Right ventricle myocardium superior (tissue), 1 donor: ENCODE data around the gene OR4C5. TPM values are rescaled to one million over a fixed set of nuclear protein-coding genes. Genes with fewer than 3 reads are reported as not detected.
"Not testable (repeated sequence)": the region's sequence is repeated elsewhere in the genome, so short reads cannot be mapped to it uniquely, and the experiment has no call there.

Source experiments
- ATAC-seq: fragments of 200-7000 bp; cut with Tn5 transposase; one replicate; pipeline ENCODE4 v1.9.1; 2020; ENCODE audit warnings: mild to moderate bottlenecking; ENCODE audit not compliant: poor library complexity
- DNase-seq: peaks from one replicate; pipeline ENCODE4 v3.0.0-alpha.2; 2020
- intact Hi-C: fragments of 100-400 bp; cut with DNase I; formaldehyde crosslinking; loops from one replicate; pipeline ENCODE4 v1.11.2; 2022
- long read RNA-seq: library from polyadenylated mRNA; unstranded; transcript quantifications from one replicate; pipeline ENCODE4 v2.0.0, GENCODE V29; 2021
- total RNA-seq: library from RNA; stranded (reverse); fragmentation: NEBNext Ultra II Directional; extraction: Animal tissue kit (Norgen Biotek cat#: 25700); gene quantifications from one replicate; pipeline ENCODE4 v1.2.1, GENCODE V29; 2021
- donor health status: DM: no; HTN: yes; CAD: no; lungs with severe emphysema.

Gene OR4C5
- not detected for total RNA-seq
- long read RNA-seq, result 0 reads

DNA sequence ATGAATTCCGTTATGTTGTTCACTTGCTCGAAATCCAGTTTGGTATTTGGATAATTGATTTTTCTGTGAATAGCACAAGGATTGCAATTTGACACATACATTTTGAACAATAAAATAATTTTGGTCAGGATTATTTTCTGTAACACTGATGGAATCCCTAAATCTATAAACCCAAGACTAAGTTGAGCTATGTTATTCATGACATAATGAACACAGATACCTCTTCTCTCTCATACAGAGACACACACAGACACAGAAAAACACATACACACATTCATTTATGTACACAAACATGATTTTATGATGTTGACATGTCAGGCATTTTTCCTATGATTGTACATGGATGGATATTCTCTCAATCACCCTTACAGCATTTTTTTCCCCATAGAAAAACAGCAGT is at the start of gene OR4C5:
OR4C5 (minus strand) TSS at position 101 of the 400 bp plus-strand sequence; CDS start at position 101, 0 bp downstream.
- intact Hi-C loops, result no loop called here
- no peak for DNase-seq
- ATAC-seq, result no peak

DNA sequence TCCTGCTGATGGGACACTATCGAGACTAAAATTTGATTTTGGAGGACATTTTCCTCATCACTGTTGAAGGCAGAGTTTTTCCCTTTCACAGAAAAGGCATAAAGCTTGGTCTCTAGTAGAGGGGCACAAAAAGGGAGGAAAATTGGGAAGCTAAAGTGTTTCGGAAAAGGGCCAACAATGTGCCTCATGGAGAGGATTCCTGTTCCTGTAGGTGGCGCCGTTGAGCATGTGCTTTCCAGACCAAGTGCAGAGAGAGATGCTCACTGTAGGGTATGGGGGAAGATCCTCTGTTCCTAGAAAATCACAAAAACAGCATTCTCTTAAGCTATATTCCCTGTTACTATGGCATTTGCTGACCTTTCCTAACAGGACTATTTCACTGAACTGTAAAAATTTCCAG is 18.4 kb upstream of the OR4C5 start:
- intact Hi-C loops, result no loop called here
- DNase-seq (no peak), ATAC-seq (no peak)

DNA sequence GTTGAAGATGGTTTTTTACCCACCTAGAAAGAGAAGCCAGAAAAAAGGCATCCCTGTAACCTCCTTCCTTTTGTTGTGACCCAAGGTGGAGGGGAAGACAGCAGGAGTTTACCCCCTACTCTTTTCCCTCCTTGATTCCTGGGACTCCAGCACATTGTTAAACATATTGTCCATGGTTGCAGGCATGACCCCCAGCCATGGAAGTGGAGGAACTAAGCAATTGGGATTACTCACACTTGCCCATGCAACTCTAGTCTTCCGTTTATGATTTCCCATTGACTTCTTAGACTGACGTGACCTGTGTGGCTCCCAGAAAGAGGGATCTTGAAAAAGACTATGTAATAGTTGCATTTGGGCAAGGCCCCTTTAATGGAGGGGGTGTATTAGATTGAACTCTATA is 17.9 kb upstream of the OR4C5 start:
- intact Hi-C loops, ATAC-seq, DNase-seq: not testable (repeated sequence)

DNA sequence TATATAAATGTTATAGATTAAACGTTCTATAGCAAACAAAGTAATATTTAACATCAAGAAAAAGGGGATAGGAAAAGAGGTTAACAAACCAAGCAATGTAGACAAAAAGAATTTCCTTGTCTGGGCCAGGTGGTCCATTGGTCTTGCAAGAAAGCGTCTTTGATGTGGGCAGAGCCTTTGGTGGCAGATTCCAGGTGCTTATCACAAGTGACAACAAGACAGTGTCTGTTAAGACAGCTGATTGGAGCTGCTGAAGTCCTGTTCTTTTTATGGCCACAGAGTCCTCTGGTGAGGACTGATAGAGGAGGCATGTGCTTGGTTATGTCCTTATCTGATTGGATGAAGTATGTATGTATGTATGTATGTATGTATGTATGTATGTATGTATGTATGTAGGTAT is 5.0 kb downstream of the OR4C5 start:
- ATAC-seq, DNase-seq, intact Hi-C loops: not testable (repeated sequence)

DNA sequence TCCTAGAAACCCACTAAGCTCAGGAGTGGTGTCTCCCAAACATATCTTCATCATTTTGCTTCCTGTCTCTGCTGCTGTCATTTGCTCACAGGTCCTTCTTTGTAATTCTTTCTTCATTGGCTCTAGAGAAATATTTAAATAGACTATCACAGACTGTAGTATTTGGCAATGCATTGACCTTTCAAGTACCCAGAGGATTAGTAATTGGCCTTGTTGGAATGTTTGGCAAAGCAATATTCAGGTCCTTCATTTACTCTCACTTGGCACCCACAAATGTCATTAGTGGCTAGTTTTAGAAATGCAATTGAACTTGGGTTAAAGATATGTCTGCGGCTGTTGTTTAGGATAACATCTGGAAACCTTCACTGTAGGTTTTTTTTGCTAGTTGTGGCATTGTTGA is 11.6 kb downstream of the OR4C5 start:
- intact Hi-C loops, result no loop called here
- ATAC-seq, result peak; percentile 77
- no peak for DNase-seq

DNA sequence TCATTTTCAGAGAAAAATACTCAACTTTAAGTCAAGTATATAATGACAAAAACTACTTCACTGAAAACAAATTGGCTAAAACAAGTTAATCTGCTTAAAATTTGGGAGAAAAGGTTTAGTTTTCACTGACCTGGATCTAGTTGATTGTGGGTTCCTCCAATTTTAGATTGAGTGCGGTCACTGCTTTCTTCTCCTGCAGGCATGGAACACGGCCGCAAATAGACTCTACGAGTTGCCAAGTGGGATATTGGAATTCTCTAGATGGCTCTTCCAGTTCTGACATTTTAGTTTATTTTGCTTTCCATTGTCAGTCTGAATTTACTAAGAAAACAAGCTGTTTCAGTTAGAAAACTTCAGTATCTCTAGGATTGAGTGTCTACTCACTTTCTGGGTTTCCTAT is 12.3 kb downstream of the OR4C5 start:
- intact Hi-C loops, result no loop called here
- peak; percentile 75 for ATAC-seq
- DNase-seq, result no peak

DNA sequence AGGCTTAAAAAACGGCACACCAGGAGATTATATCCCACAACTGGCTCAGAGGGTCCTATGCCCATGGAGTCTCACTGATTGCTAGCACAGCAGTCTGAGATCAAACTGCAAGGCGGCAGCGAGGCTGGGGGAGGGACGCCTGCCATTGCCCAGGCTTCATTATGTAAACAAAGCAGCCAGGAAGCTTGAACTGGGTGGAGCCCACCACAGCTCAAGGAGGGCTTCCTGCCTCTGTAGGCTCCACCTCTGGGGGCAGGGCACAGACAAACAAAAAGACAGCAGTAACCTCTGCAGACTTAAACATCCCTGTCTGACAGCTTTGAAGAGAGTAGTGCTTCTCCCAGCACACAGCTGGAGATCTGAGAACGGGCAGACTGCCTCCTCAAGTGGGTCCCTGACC is 20.0 kb downstream of the OR4C5 start:
- DNase-seq, ATAC-seq, intact Hi-C loops: not testable (repeated sequence)

DNA sequence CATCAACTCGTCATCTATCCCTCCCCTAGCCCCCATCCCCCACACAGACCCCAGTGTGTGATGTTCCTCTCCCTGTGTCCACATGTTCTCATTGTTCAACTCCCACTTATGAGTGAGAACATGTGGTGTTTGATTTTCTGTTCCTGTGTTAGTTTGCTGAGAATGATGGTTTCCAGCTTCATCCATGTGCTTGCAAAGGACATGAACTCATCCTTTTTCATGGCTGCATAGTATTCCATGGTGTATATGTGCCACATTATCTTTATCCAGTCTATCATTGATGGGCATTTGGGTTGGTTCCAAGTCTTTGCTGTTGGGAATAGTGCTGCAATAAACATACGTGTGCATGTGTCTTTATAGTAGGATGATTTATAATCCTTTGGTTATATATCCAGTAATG is 23.8 kb downstream of the OR4C5 start:
- DNase-seq, intact Hi-C loops, ATAC-seq: not testable (repeated sequence)

DNA sequence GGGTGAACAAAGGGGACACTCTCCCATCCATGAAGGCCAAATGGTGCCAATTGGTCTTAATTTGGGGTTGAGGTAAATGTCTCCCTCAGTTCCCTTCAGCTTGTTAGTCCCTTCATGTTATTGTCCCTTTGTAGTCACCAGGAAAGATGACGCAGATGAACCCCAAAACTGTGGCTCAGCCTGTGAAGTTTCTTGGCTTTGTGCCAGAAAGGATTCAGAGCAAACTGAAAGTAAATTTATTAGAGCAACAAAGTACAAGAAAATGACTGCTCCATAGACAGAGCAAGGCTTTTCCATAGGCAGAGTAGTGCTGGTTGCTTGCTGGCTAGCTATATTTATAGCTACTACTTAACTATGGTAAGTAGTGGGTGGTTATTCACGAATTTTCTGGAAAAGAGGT is 24.8 kb downstream of the OR4C5 start:
- intact Hi-C loops, result no loop called here

DNA sequence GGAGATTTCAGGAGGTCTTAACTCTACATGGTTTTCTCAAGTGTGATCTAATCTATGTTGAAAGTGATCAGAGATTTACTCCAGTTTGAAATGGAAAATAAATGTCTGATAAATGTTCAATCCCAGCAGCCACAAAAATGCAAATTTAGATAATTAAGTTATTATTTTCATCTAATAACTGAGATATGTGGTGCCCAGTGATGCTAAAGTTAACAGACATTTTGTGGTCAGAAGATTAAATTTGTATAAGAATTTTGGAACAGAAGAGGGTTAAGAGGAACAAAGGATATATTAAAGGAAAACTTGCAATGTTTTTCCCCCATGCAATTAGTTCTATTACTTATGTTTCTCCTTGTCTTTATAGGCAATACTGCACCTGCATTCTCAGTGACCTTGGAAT is 41.6 kb downstream of the OR4C5 start, which contains the start of gene OR4C3:
OR4C3 (plus strand) TSS at position 301 of the 400 bp plus-strand sequence. CDS start 102 bp downstream, outside the sequence.
- intact Hi-C loops, DNase-seq, ATAC-seq: not testable (repeated sequence)

More for the DNA sequence above, 24.8 kb downstream of the OR4C5 start:
- DNase-seq, result no peak
- ATAC-seq, result no peak

DNA sequence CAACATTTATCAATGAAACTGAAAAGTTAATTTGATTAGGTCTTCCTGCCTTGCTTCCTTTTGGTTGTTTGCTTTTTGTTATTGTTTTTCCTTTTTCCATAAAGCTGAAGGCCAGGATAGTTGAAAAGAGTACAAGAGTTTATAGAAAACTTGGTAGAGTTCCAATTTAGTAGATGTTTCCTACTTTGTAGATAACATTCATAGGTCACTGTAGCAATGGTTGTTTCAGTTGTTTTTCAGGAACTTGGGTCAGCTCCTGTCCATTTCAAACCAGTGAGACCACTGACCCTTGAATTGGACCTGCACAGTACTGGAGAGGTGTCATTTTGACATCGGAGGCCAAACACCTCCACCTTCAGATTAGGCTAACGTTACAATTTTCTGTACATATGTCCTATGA is 46.5 kb downstream of the OR4C5 start:
- ATAC-seq, intact Hi-C loops, DNase-seq: not testable (repeated sequence)

Other genes starting within 250 kb of the OR4C5 start
- not detected for gene OR4B1, start 149.7 kb downstream of the OR4C5 start, total RNA-seq
- not detected for gene OR4X2, start 121.4 kb downstream of the OR4C5 start, total RNA-seq
- not detected for gene OR4X1, start 102.6 kb downstream of the OR4C5 start, total RNA-seq
- not detected for gene OR4S1, start 60.2 kb downstream of the OR4C5 start, total RNA-seq
- gene OR4C3, start 41.5 kb downstream of the OR4C5 start, total RNA-seq, result not detected
- gene OR4A47, start 122.3 kb upstream of the OR4C5 start, total RNA-seq, result not detected